Pulmonary artery endothelial cell (primary cell): ENCODE data around the gene CHCHD6. TPM values are rescaled to one million over a fixed set of nuclear protein-coding genes. Genes with fewer than 3 reads are reported as not detected.
"Not testable (repeated sequence)": the region's sequence is repeated elsewhere in the genome, so short reads cannot be mapped to it uniquely, and the experiment has no call there.

Experiments
- DNase-seq: peaks from one replicate; pipeline ENCODE4 v3.0.0-alpha.2; 2011; ENCODE audit warnings: low read depth, low spot score
- total RNA-seq: library from RNA; depleted of rRNA; stranded (reverse); fragments of >200 nt; gene quantifications from 2 replicates; pipeline ENCODE4 v1.2.3, GENCODE V29; 2014

The CHCHD6 gene
- total RNA-seq, 1 donor from 2014 or later, result 13.5 TPM

GRCh38 chr3:126765187-126766069 is 61.4 kb downstream of the CHCHD6 start:
- DNase-seq, result no peak

GRCh38 chr3:126766653-126767052 is 62.6 kb downstream of the CHCHD6 start:
- no peak for DNase-seq

GRCh38 chr3:126768903-126769302 is 64.9 kb downstream of the CHCHD6 start:
- DNase-seq, result no peak

GRCh38 chr3:126770096-126770495 is 66.1 kb downstream of the CHCHD6 start:
- DNase-seq, result no peak

GRCh38 chr3:126773167-126773566 is 69.1 kb downstream of the CHCHD6 start:
- DNase-seq, result no peak

GRCh38 chr3:126773783-126774182 is 69.7 kb downstream of the CHCHD6 start:
- no peak for DNase-seq

GRCh38 chr3:126777366-126777765 is 73.3 kb downstream of the CHCHD6 start:
- no peak for DNase-seq

GRCh38 chr3:126780666-126781065 is 76.6 kb downstream of the CHCHD6 start:
- DNase-seq, result no peak

GRCh38 chr3:126781406-126781805 is 77.4 kb downstream of the CHCHD6 start:
- DNase-seq, result no peak

GRCh38 chr3:126781889-126782491 is 78.0 kb downstream of the CHCHD6 start:
- DNase-seq, result no peak

GRCh38 chr3:126782536-126782935 is 78.5 kb downstream of the CHCHD6 start:
- DNase-seq, result no peak

GRCh38 chr3:126784254-126784653 is 80.2 kb downstream of the CHCHD6 start:
- DNase-seq, result no peak

GRCh38 chr3:126791320-126791719 is 87.3 kb downstream of the CHCHD6 start:
- DNase-seq, result not testable (repeated sequence)

- no peak for DNase-seq
These were observed 89.0 kb downstream of the CHCHD6 start for GRCh38 chr3:126792998-126793397.

GRCh38 chr3:126797563-126797962 is 93.5 kb downstream of the CHCHD6 start:
- no peak for DNase-seq

- no peak for DNase-seq
These were observed 94.5 kb downstream of the CHCHD6 start for GRCh38 chr3:126798521-126798920.

GRCh38 chr3:126799099-126799498 is 95.1 kb downstream of the CHCHD6 start:
- no peak for DNase-seq

GRCh38 chr3:126801312-126801711 is 97.3 kb downstream of the CHCHD6 start:
- not testable (repeated sequence) for DNase-seq

- DNase-seq, result no peak
These were observed 103.8 kb downstream of the CHCHD6 start for GRCh38 chr3:126807795-126808194.

- no peak for DNase-seq
These were observed 107.5 kb downstream of the CHCHD6 start for GRCh38 chr3:126811530-126811929.

- no peak for DNase-seq
These were observed 112.3 kb downstream of the CHCHD6 start for GRCh38 chr3:126816298-126816697.

GRCh38 chr3:126816986-126817777 is 113.1 kb downstream of the CHCHD6 start:
- DNase-seq, result no peak
